WI38 (cell line): ENCODE results near the gene FRMPD2.
"Not testable (repeated sequence)": the region's sequence is repeated elsewhere in the genome, so short reads cannot be mapped to it uniquely, and the experiment has no call there.

ENCODE experiments used
- H3K4me3 ChIP-seq: 2 replicates; pipeline ENCODE4 v1.5.1; 2011; ENCODE audit warnings: low read depth, mild to moderate bottlenecking, control low read depth, low read length
- TF ChIP-seq, protein P1 (sequence below): IDR thresholded peaks from 2 replicates; pipeline ENCODE4 v1.5.1; 2012; ENCODE audit warnings: low read depth, mild to moderate bottlenecking, control low read depth, low read length

Gene FRMPD2

DNA sequence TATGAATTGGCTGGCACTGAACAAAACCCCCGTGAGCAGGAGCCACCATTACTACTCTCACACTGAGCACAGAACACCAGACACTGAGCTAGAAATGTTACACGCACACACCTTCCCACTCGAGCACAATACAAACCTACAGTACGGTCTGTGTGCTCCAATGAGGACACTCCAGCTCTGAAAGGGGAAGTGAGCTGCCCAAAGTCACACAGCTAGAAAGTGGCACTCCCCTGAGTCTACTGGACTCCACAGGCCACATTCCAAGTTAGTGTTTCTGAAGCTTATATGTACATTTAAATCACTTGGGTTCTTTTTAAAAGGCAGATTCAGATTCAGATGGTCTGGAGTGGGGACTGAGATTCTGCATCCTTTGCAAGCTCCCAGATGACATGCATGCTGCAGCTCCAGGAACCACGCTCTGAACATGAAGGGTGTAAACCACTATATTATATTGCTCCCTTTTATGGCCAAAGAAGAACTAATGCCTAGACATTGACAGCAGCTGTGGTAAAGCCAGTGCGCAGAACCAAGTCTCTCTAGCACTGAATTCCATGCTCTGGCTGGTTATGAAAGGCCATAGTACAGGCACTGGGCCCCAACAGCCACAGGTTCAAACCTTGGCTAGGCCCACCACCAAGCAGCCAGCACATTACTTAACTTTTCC, 77.1 kb downstream of the FRMPD2 start:
- TF ChIP-seq, protein P1, sequence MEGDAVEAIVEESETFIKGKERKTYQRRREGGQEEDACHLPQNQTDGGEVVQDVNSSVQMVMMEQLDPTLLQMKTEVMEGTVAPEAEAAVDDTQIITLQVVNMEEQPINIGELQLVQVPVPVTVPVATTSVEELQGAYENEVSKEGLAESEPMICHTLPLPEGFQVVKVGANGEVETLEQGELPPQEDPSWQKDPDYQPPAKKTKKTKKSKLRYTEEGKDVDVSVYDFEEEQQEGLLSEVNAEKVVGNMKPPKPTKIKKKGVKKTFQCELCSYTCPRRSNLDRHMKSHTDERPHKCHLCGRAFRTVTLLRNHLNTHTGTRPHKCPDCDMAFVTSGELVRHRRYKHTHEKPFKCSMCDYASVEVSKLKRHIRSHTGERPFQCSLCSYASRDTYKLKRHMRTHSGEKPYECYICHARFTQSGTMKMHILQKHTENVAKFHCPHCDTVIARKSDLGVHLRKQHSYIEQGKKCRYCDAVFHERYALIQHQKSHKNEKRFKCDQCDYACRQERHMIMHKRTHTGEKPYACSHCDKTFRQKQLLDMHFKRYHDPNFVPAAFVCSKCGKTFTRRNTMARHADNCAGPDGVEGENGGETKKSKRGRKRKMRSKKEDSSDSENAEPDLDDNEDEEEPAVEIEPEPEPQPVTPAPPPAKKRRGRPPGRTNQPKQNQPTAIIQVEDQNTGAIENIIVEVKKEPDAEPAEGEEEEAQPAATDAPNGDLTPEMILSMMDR = no peak

DNA sequence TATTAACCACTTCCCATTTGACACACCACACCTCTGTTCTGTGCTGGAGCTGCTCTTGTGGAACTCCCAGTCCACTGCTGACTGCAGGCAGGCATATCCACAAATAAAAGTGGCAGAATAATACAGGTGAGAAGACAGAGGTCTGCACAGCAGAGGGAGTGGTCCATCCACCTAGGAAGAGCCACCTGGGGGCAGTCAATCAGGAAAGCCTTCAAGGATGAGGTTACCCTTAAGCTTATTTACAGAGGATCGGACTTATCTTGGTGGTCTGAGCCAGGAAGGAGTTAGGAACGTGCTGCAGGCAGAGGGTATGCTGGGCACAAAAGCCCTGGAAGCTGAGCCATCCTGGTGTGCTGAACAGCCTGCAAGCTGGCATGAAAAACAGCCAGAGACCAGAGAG, 78.7 kb downstream of the FRMPD2 start:
- TF ChIP-seq, protein P1 = no peak

More for the DNA sequence above, 77.1 kb downstream of the FRMPD2 start:
- no peak overlapping the region for H3K4me3 ChIP-seq

DNA sequence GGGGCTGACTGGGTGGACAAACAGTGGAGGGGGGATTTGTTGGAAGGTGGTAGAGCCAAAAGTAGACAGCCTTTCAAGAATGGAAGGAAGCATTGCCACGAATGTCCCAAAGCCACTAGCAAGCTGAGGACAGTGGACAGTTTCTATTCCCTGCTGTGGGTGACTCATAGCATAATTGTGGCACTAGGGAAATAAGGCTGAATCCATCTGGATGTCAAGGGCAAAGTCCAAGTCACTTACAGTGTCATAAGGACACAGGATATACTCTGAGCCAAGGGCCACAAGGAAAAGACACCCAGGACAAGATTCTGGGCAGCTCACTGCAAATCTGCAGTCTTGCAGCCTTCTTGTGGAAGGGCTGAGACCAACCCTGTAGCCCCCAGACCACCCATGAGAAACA, 79.7 kb downstream of the FRMPD2 start:
- TF ChIP-seq, protein P1 = no peak
- no peak overlapping the region for H3K4me3 ChIP-seq

More for the DNA sequence above, 78.7 kb downstream of the FRMPD2 start:
- H3K4me3 ChIP-seq = no peak overlapping the region

DNA sequence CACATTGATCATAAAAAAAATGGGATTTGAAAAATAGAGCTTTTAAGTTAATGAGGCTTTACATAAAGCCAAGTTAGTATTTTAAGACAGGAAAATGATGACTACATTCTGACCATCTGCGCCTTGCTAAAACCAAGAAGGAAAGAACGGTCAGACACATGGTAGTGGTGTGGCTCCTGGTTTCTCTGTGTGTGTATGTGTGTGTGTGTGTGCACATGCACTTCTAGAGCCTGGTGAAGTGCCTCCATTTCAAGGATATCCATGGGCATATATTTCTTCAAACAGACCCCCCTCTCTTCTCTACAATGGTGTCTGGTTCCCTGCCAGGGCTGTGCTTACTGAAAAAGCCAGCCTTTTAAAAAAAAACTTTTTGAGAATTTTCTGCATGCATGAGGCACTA, 80.9 kb downstream of the FRMPD2 start:
- TF ChIP-seq, protein P1 = no peak
- H3K4me3 ChIP-seq = no peak overlapping the region

DNA sequence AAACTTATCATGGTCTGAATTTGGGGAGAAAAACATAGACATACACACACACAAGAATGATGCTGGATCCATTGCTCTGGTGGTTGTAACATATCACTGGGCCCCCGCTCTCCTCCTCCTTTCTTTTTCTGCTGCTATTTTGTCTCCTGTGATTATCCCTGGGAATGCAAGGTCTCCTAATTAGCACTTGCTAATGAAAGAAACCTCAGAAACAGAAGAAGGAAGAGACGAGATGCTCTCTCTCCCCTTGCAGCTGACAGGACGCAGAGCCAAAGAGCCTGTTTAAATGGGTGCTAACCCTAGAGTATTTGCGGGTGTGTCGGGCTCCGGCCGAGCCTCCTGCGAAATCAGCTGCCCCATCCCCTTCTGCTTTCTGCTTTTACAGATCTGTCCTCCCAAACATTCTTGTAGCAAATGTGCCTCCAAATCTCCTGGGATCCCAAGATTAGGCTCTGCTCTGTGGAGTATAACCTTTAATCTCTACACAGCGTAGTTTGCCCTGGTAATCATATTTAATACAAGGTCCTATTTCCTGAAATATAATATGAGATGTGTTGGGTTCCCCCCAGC, 81.5 kb downstream of the FRMPD2 start:
- TF ChIP-seq, protein P1 = no peak
- H3K4me3 ChIP-seq = no peak overlapping the region

DNA sequence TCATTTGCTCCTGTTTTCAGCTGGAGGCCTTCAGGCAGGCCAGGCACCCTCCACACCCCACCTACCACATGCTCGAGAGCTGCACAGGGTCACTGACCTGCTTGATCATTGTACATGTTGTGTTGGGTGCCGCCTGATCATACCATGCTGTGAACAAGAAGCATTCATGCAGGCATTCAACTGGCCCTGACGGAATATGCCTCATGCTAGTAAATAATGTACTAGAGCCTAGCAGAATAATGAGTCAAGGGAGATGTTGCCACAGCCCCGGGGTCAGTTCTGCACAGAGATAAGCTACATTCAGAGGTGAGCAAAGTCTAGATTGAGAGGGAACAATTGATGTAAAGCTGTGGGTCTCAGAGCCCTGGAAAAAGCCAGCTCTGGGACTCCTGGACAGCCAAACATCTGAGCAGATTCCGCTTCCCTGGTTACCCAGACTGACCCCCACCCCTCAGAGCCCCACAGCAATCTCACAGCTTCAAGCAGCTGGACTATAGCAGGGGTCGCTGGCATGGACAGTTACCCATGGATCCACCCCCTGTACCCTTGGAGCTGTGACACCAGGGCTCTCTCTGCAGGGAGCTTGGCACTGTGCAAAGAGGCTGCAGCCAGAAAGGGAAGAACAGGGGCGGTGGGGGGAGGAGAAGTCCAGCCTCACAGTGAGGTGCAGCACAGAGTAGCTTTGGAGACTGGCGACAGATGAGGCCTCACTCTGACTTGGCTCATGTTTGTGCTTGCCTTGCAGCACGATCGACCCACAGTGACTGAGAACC, 86.6 kb downstream of the FRMPD2 start:
- TF ChIP-seq, protein P1 = no peak
- no peak overlapping the region for H3K4me3 ChIP-seq

DNA sequence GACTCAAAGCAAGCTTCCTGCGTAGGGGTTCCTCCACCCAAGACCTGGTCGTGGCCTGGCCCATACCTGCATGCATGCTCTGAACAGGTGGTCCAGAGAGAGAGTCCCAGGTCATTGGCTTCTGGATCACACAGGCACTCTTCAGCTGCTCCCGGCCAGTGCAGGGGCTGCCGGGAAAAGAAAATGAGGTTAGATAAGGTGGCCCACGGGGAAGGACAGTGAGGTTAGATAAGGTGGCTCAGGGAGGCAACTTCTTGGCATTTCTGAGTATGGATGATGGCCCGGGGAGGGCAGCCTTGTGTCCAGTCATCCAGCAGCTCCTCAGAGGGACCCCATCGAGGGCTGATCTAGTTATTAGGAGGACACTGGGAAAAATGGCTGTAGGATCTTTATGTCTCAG, 87.4 kb downstream of the FRMPD2 start:
- TF ChIP-seq, protein P1 = no peak
- no peak overlapping the region for H3K4me3 ChIP-seq

DNA sequence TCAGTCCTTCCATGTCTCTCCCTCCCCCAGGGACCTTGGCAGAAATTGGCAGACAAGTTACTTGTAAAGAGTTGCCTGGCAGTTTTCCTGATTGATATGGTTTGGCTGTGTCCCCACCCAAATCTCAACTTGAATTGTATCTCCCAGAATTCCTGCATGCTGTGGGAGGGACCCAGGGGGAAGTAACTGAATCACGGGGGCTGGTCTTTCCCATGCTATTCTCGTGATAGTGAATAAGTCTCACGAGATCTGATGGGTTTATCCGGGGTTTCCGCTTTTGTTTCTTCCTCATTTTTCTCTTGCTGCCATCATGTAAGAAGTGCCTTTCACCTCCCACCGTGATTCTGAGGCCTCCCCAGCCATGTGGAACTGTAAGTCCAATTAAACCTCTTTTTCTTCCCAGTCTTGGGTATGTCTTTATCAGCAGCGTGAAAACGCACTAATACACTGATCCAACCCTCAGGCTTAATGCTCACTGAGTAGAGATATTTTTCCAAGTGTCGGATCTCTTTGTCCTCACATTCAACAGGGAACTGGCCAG, 88.2 kb downstream of the FRMPD2 start:
- not testable (repeated sequence) for H3K4me3 ChIP-seq
